A172 (cell line): ENCODE results near the gene TUBE1. TPM values are rescaled to one million over a fixed set of nuclear protein-coding genes. Genes with fewer than 3 reads are reported as not detected.
A peak's percentile ranks its signal among the peaks of the same experiment; 100 is the strongest.
"Not testable (repeated sequence)": the region's sequence is repeated elsewhere in the genome, so short reads cannot be mapped to it uniquely, and the experiment has no call there.

ENCODE experiments used
- DNase-seq: peaks from one replicate; pipeline ENCODE4 v3.0.0-alpha.2; 2015; ENCODE audit warnings: low spot score
- total RNA-seq: library from RNA; depleted of rRNA; stranded (reverse); fragments of >200 nt; shearing (Covaris generic); gene quantifications from 2 replicates; pipeline ENCODE4 v1.2.3, GENCODE V29; 2014; rRNA removed

TUBE1 gene, protein sequence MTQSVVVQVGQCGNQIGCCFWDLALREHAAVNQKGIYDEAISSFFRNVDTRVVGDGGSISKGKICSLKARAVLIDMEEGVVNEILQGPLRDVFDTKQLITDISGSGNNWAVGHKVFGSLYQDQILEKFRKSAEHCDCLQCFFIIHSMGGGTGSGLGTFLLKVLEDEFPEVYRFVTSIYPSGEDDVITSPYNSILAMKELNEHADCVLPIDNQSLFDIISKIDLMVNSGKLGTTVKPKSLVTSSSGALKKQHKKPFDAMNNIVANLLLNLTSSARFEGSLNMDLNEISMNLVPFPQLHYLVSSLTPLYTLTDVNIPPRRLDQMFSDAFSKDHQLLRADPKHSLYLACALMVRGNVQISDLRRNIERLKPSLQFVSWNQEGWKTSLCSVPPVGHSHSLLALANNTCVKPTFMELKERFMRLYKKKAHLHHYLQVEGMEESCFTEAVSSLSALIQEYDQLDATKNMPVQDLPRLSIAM
- total RNA-seq, result 12.9 and 20.0 TPM in 2 replicates

DNA sequence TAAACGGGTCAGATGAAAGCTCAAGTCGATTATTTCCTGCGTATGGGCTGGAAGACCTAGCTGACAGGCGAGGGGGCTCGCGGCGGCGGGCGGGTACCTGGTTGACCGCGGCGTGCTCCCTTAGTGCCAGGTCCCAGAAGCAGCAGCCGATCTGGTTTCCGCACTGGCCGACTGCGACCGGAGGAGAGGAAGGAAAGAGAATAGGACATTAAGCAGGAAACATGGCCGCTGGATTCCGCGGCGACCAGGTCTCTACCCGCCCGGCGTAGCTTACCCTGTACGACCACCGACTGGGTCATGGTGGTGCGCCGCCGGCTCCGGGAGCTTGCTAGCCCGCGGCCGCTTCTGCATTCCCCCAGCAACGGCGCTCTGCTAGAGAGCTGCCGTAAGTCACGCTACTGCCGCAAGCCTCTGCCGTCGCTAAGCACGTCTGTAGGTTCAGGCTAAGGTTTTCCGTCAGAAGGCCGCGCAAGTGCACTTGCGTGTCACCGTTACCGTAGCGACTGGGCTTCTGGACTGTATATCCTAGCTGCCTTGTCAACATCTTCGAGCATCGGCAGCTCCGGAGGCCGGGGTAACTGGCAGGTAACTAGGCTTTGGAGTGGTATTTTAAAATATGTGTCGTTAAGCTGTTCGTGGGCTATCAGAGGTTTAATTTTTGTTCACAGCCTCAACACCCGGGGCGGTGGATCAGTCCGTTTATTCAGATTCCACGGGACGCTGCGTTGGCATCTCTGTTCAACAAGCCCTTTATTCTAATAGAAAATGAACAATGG lies at the start of gene TUBE1, which contains the start of gene FAM229B:
TUBE1 (minus strand) TSS at position 347 of the 776 bp plus-strand sequence; CDS start at position 299, 48 bp downstream.
FAM229B (plus strand) TSS at position 456 of the 776 bp plus-strand sequence. CDS start 11,693 bp downstream, outside the sequence.
- peak; percentile 86 for DNase-seq

DNA sequence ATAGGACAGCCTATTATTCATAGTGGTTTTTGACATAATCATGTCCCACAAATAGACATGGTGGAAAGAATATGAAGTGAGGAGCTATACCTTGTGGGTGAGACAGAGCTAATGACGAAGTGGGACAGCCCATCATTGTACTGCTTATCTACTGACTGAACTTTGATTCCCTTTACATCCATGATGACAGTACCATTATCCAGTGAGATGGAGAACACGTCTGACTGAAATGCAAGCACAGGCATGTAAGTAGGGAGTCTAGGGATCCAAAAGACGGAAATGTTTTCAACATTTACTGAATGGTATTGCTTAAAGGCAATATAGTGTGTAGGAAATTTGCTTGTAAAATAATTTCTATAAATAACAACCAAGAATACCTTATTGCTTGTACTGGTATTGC lies 43.6 kb upstream of the TUBE1 start:
- DNase-seq, result no peak

DNA sequence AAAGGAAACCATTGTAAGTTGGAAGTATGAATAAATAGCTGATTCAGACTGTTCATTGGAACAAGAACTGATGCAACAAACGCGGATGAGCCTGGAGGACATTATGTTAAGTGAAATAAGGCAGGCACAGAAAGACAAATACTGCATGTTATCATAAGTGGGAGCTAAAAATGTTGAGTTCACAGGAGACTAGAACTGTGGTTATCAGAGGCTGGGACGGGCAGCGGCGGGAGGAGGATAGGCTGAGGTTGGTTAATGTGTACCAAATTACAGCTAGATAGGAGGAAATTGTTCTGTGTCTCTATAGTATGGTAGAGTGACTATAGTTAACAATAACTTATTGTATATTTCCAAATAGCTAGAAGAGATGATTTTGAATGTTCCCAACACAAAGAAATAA lies 40.9 kb upstream of the TUBE1 start:
- no peak for DNase-seq

DNA sequence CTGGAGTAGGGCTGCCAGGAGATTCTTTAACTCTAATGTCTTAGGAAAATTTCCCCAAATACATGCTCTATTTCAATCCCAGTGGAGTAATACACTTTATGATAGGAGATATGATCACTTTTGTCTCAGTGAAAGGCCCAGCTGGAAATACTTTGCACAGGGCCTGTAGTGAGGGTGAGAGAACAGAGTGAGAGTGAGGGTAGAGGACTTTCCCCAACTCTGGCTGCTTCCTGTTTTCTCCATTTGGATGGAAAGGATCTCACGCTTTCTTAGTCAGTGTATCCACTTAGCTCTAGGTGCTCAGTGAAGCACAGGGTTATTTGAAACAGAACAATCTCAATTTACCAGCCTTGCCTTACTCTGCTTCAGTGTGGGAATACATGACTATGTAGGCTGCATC lies 36.7 kb upstream of the TUBE1 start:
- DNase-seq, result no peak

DNA sequence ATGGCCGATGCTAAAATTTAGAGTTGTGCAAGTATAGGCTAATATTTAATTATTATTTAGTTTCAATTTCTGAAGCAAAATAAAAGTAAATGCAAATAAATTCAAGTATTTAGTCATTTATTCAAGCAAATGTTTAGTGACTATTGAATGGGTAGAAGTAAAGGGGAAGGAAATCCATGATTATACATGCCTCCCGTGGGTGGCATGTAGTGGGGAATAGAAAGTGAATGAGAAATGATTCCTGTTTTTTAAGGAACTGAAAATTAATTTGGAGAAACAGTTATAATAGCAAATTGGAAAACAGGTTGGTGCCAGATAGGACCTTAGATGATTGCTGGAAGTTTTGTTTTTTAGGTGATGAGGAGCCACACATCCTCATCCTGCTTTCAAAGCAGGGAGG lies 35.5 kb upstream of the TUBE1 start:
- DNase-seq, result no peak

DNA sequence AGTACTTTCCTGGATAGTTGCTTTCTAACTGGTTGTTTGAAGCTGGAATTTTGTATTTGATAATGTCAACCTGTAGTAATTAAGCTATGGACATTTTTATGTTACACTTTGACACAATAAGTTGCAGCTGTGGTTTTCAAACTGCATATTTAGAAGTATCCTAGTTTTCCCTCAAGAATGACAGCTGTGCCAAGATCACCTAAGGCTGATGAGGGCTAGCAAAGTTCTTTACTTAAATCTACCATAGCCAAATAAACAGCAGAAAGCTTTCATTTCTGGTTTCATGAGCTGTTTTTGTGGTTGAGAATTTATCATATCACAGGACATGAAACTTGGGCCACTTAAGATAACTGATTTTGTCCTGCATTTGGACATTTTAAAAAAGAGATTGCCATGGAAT lies 30.8 kb upstream of the TUBE1 start:
- no peak for DNase-seq

DNA sequence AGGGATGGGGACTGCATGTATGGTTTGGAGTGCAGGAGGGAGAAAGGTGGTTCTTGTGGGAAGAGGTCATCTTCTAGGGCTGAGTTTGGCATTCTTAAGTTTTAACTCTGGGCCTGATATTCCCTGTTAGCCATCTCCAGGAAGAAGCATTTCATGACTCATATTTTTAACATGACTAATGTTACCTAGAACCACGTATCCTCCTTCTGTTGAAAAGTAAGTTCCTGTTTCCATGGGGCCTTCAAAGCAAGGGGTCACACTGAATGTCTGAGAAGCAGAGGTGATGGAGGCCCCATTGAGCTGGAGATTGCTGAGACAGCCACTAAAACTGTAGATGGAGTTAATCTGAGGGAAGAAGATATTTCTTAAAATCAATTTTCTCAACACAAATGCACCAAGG lies 30.3 kb upstream of the TUBE1 start:
- DNase-seq, result peak; percentile 6

DNA sequence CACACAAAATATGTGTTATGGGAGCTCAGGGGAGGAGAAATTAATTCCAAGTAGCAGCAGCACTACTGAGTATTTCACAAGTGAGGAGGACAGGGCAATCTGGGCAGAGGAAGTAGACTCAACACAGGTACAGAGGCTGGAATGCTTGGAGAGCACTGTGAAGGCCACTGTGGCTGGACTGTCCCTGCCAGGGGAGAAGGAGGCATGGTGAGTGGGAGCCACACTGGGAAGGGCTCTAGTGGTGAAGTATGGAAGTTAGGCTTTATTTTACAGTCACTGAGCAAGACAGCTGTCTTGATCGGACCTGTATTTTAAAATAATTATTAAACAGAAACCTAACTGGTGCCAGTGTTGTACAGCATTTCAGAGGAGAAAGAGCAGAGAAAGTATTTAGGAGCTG lies 28.9 kb upstream of the TUBE1 start:
- DNase-seq, result no peak

DNA sequence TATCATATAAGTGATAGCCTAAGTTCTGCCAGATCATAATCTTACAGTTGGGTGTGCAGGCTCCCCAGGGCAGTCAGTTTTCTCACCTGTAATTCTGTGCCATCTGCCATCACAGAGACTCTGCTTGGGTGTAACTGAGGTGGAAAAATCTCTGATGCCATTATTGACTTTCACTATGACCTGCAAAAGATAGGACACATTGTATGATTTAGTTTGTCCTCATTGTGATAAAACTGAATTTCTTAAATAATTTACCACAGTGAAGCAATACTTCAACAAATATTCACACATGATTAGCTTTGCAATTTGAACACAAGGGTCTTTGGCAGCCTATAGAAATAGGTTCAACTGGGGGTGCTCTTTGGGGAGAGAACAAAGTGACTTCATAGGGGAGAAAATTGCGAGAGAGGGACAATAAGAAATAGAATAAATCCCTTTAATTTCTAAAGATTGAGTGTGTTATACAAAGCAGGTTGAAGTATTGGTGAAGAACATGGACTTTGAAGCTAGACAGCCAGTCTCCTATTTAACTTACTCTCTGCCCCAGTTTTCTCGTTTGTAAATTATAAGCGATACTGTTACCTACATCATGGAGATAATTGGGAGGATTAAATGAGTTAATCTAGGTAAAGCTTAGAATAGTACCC lies 27.4 kb upstream of the TUBE1 start:
- DNase-seq, result no peak

DNA sequence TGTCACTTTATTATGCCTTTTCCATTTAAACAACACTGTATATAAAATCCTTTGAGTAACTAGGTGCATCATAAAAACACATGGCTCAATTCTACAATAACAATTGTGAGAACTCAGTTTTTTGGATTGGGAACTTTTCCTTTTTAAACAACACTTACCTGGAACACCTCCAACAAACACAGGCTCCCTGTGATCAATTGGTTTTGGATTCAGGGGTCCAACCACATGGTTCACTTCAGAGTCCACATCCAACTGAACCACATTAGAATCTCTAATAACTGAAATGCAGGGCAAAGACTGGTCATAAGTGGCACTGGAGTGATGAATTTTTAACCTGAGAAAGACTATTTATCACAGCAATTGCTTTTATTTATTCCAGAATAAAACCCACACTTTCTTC lies 26.6 kb upstream of the TUBE1 start:
- DNase-seq, result no peak

DNA sequence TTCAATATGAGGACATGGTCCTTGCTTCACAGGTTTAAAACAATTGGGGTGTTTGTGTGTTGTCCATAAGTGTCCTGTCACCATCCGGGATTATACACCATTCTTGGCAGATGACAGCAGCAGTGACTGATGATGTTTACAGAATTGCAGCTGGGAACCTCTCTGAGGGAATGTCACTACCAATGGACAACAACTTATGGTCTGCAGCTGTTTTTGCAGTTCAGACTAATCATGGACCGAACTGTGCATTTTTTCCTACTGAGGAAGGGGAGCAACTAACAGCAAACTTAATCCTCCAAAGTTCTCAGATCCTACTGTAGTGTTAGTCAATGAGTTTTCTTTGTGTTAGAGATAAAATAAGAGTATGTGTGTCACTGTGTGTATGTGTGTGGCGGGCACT lies 26.1 kb upstream of the TUBE1 start:
- DNase-seq, result no peak

DNA sequence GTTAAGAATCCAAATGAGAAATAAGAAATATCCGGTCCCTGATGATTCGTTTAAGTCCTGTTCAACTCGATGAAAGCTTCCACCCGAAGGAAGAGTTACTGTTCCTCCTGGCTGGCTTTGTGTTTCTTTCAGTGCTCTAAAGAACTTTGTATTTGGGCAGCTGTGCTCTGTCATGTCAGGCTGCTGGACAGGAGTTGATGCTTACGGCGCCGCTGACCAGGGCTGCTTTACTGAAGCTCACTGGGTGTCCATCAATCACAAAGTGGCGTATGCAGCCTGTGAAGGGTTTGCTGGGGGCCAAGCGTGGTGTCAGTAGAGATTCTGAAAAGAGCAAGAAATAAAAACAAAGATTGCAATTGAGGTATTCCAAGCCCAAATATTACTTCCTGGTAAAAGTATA lies 22.0 kb upstream of the TUBE1 start:
- no peak for DNase-seq

DNA sequence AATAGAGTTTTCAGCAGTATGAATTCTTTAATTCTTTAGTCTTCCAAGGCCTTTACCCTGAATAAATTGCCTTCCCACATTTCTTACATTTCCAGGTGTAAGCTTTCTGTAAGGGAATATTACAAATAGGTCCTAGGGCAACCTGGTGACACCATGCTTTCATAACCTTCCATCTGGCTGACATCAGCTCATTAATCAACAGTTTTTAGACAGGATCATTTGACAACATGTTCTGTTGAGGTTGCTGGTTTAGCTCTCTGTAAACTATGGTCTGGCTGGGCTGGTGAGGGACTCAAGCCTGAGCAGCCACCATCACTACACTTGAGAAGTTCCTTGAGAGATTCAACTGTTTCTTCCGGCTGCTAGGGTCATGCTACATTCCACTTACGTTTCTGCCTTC lies 19.3 kb upstream of the TUBE1 start:
- DNase-seq, result no peak

DNA sequence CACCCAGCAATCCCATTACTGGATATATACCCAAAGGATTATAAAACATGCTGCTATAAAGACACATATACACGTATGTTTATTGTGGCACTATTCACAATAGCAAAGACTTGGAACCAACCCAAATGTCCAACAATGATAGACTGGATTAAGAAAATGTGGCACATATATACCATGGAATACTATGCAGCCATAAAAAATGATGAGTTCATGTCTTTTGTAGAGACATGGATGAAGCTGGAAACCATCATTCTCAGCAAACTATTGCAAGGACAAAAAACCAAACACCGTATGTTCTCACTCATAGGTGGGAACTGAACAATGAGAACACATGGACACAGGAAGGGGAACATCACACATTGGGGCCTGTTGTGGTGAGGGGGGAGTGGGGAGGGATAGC lies 18.7 kb upstream of the TUBE1 start:
- not testable (repeated sequence) for DNase-seq

DNA sequence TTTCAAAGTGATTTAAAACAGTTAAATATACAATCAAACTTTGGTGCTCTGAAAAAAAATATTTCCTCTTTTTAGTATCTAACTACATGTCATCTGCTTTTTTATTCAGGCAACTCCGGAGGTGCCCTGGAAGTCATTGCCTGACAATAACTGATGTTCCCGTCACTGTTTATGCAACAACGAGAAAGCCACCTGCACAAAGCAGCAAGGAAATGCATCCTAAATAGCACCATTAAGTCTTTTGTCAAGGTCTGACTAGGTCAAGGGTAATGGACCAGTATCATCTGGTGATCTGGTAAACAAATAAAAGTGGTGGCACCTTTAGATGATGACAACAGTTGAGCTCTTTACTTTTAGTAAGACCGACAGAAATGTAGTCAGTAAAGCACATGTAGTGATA lies 13.3 kb upstream of the TUBE1 start:
- DNase-seq, result no peak

DNA sequence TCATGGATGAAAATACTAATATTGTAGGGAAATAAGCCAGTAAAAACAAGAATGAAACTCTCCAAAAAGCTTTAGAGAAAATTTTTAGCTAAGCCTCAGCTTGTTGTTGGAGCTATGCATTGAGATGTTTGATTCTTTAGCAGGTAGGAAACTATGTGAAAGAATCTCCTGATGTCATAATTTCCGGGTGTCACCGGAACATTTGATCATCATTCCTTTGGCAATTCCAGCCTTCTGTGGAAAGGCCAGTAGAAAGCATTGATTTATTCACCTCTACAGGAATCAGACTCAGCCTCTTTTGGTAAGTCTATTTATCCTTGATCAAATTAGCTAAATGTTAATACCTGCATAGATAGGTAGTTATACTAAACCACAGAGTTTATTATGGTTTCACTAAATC lies 9.6 kb upstream of the TUBE1 start:
- no peak for DNase-seq

DNA sequence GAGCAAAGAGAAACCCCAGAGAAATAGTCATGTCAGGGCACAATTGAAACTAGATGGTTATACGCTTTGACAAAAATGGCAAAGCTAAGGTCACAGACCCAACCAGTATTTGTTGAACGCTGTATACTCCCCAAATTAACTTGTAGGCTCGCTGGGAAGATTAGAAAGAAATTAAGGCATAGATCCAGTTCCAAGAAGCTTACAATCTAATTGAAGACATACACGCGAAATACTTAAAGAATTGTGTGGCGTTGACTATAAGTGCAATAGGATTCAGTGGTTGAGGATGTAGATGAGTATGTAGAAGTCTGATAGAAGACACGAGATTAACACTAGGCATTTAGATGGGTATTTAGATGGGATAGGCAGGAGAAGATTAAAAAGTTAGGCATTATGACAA lies 634 bp upstream of the TUBE1 start:
- DNase-seq, result no peak

DNA sequence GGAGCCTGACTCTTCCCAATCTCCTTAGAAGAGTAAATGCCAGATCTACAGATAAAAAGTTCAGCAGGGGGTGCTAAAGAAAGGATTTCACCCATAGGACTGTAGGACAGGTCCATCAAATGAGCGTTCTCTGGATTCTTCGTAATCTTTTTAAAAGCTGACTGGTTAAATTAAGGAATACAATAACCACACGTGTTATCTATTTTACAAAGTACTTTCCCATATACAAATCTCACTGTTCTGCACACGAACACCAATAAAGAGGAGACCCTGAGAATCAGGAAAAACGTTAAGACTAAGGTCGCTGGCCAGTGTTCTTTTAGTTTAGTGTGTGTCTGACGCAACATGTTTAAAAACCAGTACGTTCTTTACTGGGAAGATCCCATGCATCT lies 542 bp downstream of the TUBE1 start:
- DNase-seq, result peak; percentile 41

DNA sequence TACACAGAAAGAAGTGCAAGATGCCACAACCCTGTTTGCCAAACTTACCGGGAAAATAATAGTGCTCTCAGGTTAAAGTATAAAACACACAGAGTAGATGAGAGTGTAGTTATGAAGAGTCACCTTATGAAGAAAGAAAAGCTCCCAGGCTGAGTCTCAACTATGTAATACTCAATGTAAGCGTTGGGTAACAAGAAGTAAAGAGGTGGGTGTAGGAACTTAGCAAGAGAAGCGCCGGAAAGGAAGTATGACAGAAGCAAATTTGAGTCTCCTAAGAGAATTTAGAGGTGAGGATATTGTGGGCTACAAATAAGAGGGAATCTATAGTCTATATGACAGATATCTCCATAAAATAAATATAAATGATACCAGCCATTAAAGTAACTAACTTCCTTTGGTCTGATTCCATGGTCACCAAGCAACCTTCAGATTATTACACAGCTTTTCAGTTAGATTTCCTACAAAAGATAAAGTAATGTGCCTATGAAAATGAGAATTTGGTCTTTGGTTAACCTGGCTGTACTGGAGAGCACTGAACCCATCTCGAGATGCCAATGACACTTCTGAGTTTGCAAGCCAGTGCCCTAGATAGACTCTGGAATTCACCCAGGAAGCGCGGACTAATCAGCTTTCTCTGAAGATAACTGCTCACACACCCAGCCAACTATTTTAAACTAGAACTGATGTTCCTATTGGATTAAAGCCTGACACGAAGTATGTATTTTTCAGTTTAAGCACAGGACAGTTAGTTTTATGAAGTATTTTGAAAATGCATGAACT lies 1.8 kb downstream of the TUBE1 start:
- DNase-seq, result no peak

DNA sequence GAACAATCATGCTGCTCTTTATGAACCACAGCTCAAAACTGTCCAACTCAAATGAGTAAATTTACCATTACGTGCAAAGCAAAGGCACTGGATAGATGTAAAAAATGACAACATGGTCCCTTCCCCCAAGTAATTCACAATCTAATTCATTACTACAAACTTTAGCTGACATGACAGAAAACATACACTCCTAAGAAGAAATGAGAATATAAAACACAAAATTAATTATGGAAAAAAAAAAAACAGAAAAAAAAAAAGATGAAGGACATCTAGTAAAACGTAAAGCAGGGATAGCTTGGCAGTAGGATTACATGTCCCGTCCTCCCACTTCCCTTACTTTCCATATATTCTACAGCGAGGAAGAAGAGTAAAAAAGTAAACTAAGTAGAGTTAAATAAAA lies 5.7 kb downstream of the TUBE1 start:
- no peak for DNase-seq

DNA sequence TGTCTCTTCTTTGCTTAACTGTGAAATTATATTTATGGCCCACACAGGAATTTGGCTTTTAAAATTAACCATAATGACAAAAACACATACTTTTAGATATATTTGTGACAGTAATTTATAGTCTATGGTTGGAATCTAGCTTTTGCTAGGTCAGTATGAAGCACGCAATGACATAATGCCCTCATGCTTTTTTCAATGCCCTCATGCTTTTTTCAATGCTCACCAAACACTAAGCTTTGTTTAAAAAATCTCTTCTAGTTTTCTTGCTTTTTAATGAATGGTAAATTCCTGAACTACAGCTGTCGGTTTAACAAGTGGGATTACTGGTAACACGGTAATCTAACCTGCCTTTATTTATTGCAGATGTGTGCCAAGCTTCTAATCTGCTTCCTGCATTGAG lies 20.7 kb downstream of the TUBE1 start:
- DNase-seq, result no peak
